Brain microvascular endothelial cell (primary cell): ENCODE measurements around the gene RHOF.

ENCODE experiments used
- DNase-seq: peaks from one replicate; pipeline ENCODE4 v3.0.0-alpha.2; 2020
- H3K27ac ChIP-seq: fragments of 250-450 bp; sonication (Bioruptor Pico); 2 replicates; pipeline ENCODE4 v1.5.1; 2020; ENCODE audit warnings: mild to moderate bottlenecking, moderate library complexity
- H3K27me3 ChIP-seq: fragments of 250-450 bp; sonication (Bioruptor Pico); replicated peaks from 2 replicates; pipeline ENCODE4 v1.5.1; 2020; ENCODE audit warnings: mild to moderate bottlenecking
- H3K36me3 ChIP-seq: fragments of 250-450 bp; sonication (Bioruptor Pico); replicated peaks from 2 replicates; pipeline ENCODE4 v1.5.1; 2020; ENCODE audit warnings: mild to moderate bottlenecking
- H3K4me3 ChIP-seq: 2 replicates; pipeline ENCODE4 v1.5.1; 2011; ENCODE audit warnings: low read depth, mild to moderate bottlenecking, control low read depth, low read length, moderate library complexity
- in situ Hi-C: cut with HindIII; loops from 2 replicates; pipeline ENCODE4 v1.10.0; 2017; ENCODE audit warnings: low sequenced_read_pairs, low pct_ligation_motif_present
- TF ChIP-seq, protein P1 (sequence below): IDR thresholded peaks from 2 replicates; pipeline ENCODE4 v1.5.1; 2011; ENCODE audit warnings: low read depth, mild to moderate bottlenecking, moderate library complexity, low read length, control low read depth, inconsistent platforms; ENCODE audit errors: missing control alignments

Gene RHOF

DNA sequence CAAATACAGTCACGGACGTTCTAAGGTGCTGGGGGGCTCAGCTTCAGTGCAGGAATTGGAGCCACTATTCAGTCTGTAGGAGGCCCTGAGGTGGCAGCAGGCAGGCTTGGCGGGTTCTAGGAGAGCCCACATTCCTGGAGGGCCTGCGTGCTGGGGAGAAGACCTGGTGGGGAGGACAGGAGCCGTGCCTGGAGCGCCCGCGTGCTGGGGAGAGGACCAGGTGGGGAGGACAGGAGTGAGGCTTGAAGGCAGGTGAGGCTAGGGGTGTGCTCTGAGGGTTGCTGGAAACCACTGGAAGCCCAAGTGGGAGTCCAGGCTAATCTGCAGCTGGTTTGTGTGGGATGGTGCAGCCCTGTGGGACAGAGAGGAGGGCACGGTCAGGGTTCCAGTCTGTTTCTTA, 23.1 kb downstream of the RHOF start:
- Histone ChIP-seq H3K27me3 (no peaks in the 10 kb centered on the region), H3K4me3 (no peak overlapping the region), H3K36me3 (no peaks in the 10 kb centered on the region), H3K27ac (no peak overlapping the region)
- no peak for DNase-seq
- in situ Hi-C loops = no loop called here
- TF ChIP-seq, protein P1, sequence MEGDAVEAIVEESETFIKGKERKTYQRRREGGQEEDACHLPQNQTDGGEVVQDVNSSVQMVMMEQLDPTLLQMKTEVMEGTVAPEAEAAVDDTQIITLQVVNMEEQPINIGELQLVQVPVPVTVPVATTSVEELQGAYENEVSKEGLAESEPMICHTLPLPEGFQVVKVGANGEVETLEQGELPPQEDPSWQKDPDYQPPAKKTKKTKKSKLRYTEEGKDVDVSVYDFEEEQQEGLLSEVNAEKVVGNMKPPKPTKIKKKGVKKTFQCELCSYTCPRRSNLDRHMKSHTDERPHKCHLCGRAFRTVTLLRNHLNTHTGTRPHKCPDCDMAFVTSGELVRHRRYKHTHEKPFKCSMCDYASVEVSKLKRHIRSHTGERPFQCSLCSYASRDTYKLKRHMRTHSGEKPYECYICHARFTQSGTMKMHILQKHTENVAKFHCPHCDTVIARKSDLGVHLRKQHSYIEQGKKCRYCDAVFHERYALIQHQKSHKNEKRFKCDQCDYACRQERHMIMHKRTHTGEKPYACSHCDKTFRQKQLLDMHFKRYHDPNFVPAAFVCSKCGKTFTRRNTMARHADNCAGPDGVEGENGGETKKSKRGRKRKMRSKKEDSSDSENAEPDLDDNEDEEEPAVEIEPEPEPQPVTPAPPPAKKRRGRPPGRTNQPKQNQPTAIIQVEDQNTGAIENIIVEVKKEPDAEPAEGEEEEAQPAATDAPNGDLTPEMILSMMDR = no peak

GRCh38 chr12:121769831-121770301, 23.6 kb downstream of the RHOF start:
- H3K27me3 ChIP-seq = no peaks in the 10 kb centered on the region
- in situ Hi-C loops = no loop called here
- no peak for DNase-seq
- no peak overlapping the region for H3K27ac ChIP-seq
- TF ChIP-seq, protein P1 = no peak
- H3K36me3 ChIP-seq = no peaks in the 10 kb centered on the region
- H3K4me3 ChIP-seq = no peak overlapping the region

DNA sequence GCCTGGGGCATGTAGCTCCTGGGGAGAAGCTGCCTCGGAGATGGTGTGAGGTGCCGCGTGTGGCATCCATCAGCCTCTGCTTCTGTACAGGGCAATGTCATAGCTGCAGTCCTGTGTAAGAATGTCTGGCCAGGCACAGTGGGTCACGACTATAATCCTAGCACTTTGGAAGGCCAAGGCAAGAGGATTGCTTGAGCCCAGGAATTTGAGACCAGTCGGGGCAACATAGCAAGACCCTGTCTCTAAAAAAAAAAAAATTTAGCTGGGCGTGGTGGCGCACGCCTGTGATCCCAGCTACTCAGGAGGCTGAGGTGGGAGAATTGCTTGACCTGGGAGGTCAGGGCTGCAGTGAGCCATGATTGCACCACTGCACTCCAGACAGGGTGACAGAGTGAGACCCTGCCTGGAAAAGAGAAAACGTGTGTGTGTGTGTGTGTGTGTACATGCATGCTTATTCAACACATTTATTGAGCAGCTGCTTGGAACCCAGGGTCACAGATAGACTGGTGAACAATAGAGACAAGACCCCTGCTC, 24.1 kb downstream of the RHOF start:
- DNase-seq = no peak
- in situ Hi-C loops = no loop called here
- no peaks in the 10 kb centered on the region for H3K36me3 ChIP-seq
- no peak overlapping the region for H3K4me3 ChIP-seq
- no peaks in the 10 kb centered on the region for H3K27me3 ChIP-seq
- no peak overlapping the region for H3K27ac ChIP-seq
- TF ChIP-seq, protein P1 = no peak

DNA sequence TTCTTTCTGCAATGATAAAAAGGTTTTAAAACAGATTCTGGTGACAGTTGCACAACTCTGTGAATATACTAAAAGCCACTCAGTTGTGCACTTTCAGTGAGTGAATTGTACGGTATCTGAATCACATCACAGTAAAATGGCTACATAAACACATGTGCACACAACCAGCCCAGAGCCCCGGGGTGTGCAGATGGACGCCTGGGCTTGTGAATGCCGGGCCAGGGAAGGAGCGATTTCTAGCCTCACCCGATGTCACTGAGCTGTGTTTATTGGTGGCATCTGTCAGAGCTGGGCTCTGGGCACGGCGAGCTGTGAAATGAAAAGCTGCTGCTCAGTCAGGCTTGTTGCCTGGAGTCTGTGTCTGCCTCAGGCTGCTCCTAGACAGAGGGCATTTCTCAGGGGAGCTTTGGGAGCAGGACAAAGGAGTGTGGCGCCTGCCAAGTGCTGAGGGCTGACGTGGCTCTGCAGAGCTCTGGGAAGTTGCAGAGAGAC, 25.9 kb downstream of the RHOF start:
- DNase-seq = peak; percentile 50
- H3K27me3 ChIP-seq = no peaks in the 10 kb centered on the region
- H3K36me3 ChIP-seq = no peaks in the 10 kb centered on the region
- no peak overlapping the region for H3K4me3 ChIP-seq
- in situ Hi-C loops = no loop called here
- TF ChIP-seq, protein P1 = no peak
- peak overlapping the region; percentile 6 for H3K27ac ChIP-seq

DNA sequence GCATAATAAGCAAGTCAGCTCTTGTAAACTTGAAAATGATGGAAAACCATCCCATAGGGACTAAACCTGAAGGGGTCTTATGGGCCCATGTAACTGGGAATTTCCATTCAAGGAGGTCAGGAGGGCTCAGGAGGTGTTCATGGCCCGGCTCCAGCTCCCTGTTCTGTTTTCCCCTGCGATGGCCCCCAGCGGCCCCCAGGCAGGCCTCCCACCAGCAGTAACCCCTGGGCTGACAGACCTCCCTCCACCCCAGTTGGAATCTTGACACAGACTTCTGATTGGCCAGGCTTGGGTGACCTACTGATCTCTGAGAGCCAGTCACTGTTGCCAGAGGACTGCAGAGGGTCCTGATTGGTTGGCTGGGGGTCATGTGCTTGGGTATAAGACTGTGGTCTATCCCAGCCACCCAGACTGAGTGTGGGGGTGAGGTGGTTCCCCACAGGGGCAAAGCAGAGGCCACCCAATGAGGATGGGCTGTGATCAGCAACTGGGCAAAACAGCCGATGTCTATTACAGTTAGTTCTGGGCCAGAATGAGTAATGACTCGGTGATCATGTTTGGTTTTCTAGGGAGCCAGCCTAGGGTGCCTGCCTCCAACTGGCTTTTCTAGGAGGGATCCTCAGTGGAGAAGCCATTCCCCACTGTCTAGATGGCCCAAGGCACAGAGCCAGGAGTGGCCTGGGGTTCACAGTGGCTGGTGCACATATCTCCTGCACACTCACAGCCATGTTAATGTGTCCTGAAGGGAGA, 27.0 kb downstream of the RHOF start:
- Histone ChIP-seq H3K4me3 (no peak overlapping the region), H3K27ac (no peak overlapping the region), H3K36me3 (no peaks in the 10 kb centered on the region), H3K27me3 (no peaks in the 10 kb centered on the region)
- DNase-seq = no peak
- in situ Hi-C loops = no loop called here
- TF ChIP-seq, protein P1 = no peak
